ENCODE measurements around the gene ABHD4. TPM values are rescaled to one million over a fixed set of nuclear protein-coding genes. Genes with fewer than 3 reads are reported as not detected.

ABHD4 gene
- total and polyA plus RNA-seq, 4 donors, result 9.0 to 32.9 (median 11.1) TPM

- Histone ChIP-seq H3K27ac (ENCODE audit: low read depth in 1 of 2, low read length in 2 of 2) (no peak overlapping the region), H3K9ac (ENCODE audit: low read depth in 1 of 2, low read length in 2 of 2) (no peak overlapping the region), H3K4me1 (ENCODE audit: control insufficient read depth in 4 of 4, insufficient read depth in 4 of 4, low read length in 3 of 4) (no peaks in the 10 kb centered on the region), H3K27me3 (ENCODE audit: control insufficient read depth in 4 of 4, insufficient read depth in 4 of 4, low read length in 3 of 4) (no peaks in the 10 kb centered on the region), H3K36me3 (ENCODE audit: control insufficient read depth in 4 of 4, insufficient read depth in 3 of 4, low read depth in 1 of 4, low read length in 3 of 4) (peaks cover 3 to 27% (median 18%) of the 10 kb centered on the region in 4 donors), H3K9me3 (ENCODE audit: control insufficient read depth in 4 of 4, low read length in 3 of 4) (no peaks in the 10 kb centered on the region), H3K4me3 (ENCODE audit: low read depth in 1 of 3, low read length in 3 of 3) (no peak overlapping the region)
- no peak for DNase-seq (ENCODE audit: low spot score)
- TF ChIP-seq FOXA1 (IDR thresholded peaks at IDR 0.05), result no peak
- 91% methylated on average over 6 of the region's 6 CpGs for WGBS
These were observed 20.7 kb upstream of the ABHD4 start for GRCh38 chr14:22577334-22577908.

- H3K9me3 ChIP-seq (ENCODE audit: control insufficient read depth in 4 of 4, low read length in 3 of 4), result no peaks in the 10 kb centered on the region
- H3K4me1 ChIP-seq (ENCODE audit: control insufficient read depth in 4 of 4, insufficient read depth in 4 of 4, low read length in 3 of 4), result no peaks in the 10 kb centered on the region
- H3K36me3 ChIP-seq (ENCODE audit: control insufficient read depth in 4 of 4, insufficient read depth in 3 of 4, low read depth in 1 of 4, low read length in 3 of 4), result peaks cover 2 to 14% (median 8%) of the 10 kb centered on the region in 4 donors
- WGBS, result 83% methylated on average over 2 of the region's 2 CpGs
- no peak for DNase-seq (ENCODE audit: low spot score)
- no peak overlapping the region for H3K9ac ChIP-seq (ENCODE audit: low read depth in 1 of 2, low read length in 2 of 2)
- no peaks in the 10 kb centered on the region for H3K27me3 ChIP-seq (ENCODE audit: control insufficient read depth in 4 of 4, insufficient read depth in 4 of 4, low read length in 3 of 4)
- H3K27ac ChIP-seq (ENCODE audit: low read depth in 1 of 2, low read length in 2 of 2), result no peak overlapping the region
- H3K4me3 ChIP-seq (ENCODE audit: low read depth in 1 of 3, low read length in 3 of 3), result no peak overlapping the region
- TF ChIP-seq FOXA1 (IDR thresholded peaks at IDR 0.05) (no peak), EGR1 (IDR thresholded peaks at IDR 0.05; ENCODE audit: low read depth in 2 of 2) (no peak), RXRA (IDR thresholded peaks at IDR 0.05) (no peak), MAX (IDR thresholded peaks at IDR 0.05) (no peak), YY1 (IDR thresholded peaks at IDR 0.05) (no peak), FOXA2 (IDR thresholded peaks at IDR 0.05) (no peak), GABPA (IDR thresholded peaks at IDR 0.05 in 1 of 2, conservative IDR thresholded peaks at IDR 0.05 in 1 of 2) (no peak), JUND (IDR thresholded peaks at IDR 0.05) (no peak), ZBTB33 (IDR thresholded peaks at IDR 0.05) (no peak), NR2F2 (IDR thresholded peaks at IDR 0.05) (no peak), RAD21 (IDR thresholded peaks at IDR 0.05) (no peak), ATF3 (IDR thresholded peaks at IDR 0.05) (no peak), HNF4A (conservative IDR thresholded peaks at IDR 0.05) (no peak), TAF1 (conservative IDR thresholded peaks at IDR 0.05) (no peak), SP1 (IDR thresholded peaks at IDR 0.05) (no peak), REST (IDR thresholded peaks at IDR 0.05) (no peak), CTCF (IDR thresholded peaks at IDR 0.05; ENCODE audit: low read depth, low read length, missing input control) (no peak)
These were observed 18.9 kb upstream of the ABHD4 start for GRCh38 chr14:22579236-22579635.

All from liver (tissue), 9 donors.